Neural cell (in vitro differentiated cells): ENCODE measurements around the gene PORCN. TPM values are rescaled to one million over a fixed set of nuclear protein-coding genes. Genes with fewer than 3 reads are reported as not detected.

ENCODE experiments used
- H2AFZ ChIP-seq: fragments of 200-600, 300-800 bp; sonication (generic), shearing (Covaris generic); 2 replicates; pipeline ENCODE4 v1.6.0; 2014; ENCODE audit warnings: low read depth, mild to moderate bottlenecking, antibody characterized with exemption, low read length, moderate library complexity
- H3F3A ChIP-seq: fragments of 200-600 bp; shearing (Covaris generic); 2 replicates; pipeline ENCODE4 v1.6.1; 2016; ENCODE audit warnings: mild to moderate bottlenecking, moderate library complexity, mixed read lengths, antibody characterized with exemption, low read length; ENCODE audit not compliant: insufficient read depth, poor library complexity, severe bottlenecking
- H3K27ac ChIP-seq: fragments of 200-600, 300-800 bp; sonication (generic), shearing (Covaris generic); 2 replicates; pipeline ENCODE4 v1.5.1; 2014; ENCODE audit warnings: mild to moderate bottlenecking, low read length, moderate library complexity
- H3K27me3 ChIP-seq: fragments of 300-800, 200-600 bp; sonication (generic), shearing (Covaris generic); 2 replicates; pipeline ENCODE4 v1.6.0; 2014; ENCODE audit warnings: mild to moderate bottlenecking, low read depth, low read length, moderate library complexity; ENCODE audit not compliant: insufficient read depth
- H3K36me3 ChIP-seq: fragments of 300-800, 200-600 bp; sonication (generic), shearing (Covaris generic); 2 replicates; pipeline ENCODE4 v1.5.1; 2014; ENCODE audit warnings: mild to moderate bottlenecking, antibody characterized with exemption, low read length, moderate library complexity; ENCODE audit not compliant: insufficient read depth
- H3K4me2 ChIP-seq: fragments of 300-800, 200-600 bp; sonication (generic), shearing (Covaris generic); 2 replicates; pipeline ENCODE4 v1.6.0; 2014; ENCODE audit warnings: mild to moderate bottlenecking, low read length
- H3K4me3 ChIP-seq: fragments of 300-800, 200-600 bp; sonication (generic), shearing (Covaris generic); 2 replicates; pipeline ENCODE4 v1.5.1; 2014; ENCODE audit warnings: mild to moderate bottlenecking, low read length, moderate library complexity
- H3K79me2 ChIP-seq: fragments of 200-600 bp; shearing (Covaris generic); replicated peaks from 2 replicates; pipeline ENCODE4 v1.6.0; 2014; ENCODE audit warnings: mild to moderate bottlenecking, low read length, moderate library complexity; ENCODE audit not compliant: insufficient read depth
- H3K9ac ChIP-seq: fragments of 300-800, 200-600 bp; sonication (generic), shearing (Covaris generic); 2 replicates; pipeline ENCODE4 v1.6.1; 2016; ENCODE audit warnings: mild to moderate bottlenecking, low read length, mixed read lengths
- H3K9me2 ChIP-seq: fragments of 200-600 bp; shearing (Covaris generic); 2 replicates; pipeline ENCODE4 v1.6.1; 2016; ENCODE audit warnings: mild to moderate bottlenecking, low read length, mixed read lengths; ENCODE audit not compliant: insufficient read depth
- H3K9me3 ChIP-seq: fragments of 200-600, 300-800 bp; sonication (generic), shearing (Covaris generic); 2 replicates; pipeline ENCODE4 v1.6.1; 2016; ENCODE audit warnings: mild to moderate bottlenecking, mixed run types, low read length, moderate library complexity, mixed read lengths
- H4K20me1 ChIP-seq: fragments of 200-600 bp; shearing (Covaris generic); 2 replicates; pipeline ENCODE4 v1.6.1; 2016; ENCODE audit warnings: mild to moderate bottlenecking, mixed run types; ENCODE audit not compliant: insufficient read depth
- CTCF ChIP-seq: fragments of 450-650 bp; IDR thresholded peaks from 2 replicates; pipeline ENCODE4 v1.5.1; 2014; ENCODE audit warnings: antibody characterized with exemption, mild to moderate bottlenecking, moderate library complexity; ENCODE audit not compliant: poor library complexity, severe bottlenecking
- EP300 ChIP-seq: fragments of 450-650 bp; conservative IDR thresholded peaks from 2 replicates; pipeline ENCODE4 v1.6.1; 2014; ENCODE audit warnings: antibody characterized with exemption, mild to moderate bottlenecking, moderate library complexity; ENCODE audit not compliant: poor library complexity, severe bottlenecking
- EZH2 ChIP-seq: fragments of 200-600, 300-800 bp; shearing (Covaris generic), sonication (generic); IDR thresholded peaks from 2 replicates; pipeline ENCODE4 v1.6.1; 2014; ENCODE audit warnings: antibody characterized with exemption, low read length, borderline replicate concordance, mild to moderate bottlenecking; ENCODE audit not compliant: insufficient read depth, poor library complexity, severe bottlenecking
- MXI1 ChIP-seq: fragments of 450-650 bp; conservative IDR thresholded peaks from 2 replicates; pipeline ENCODE4 v1.6.1; 2014; ENCODE audit warnings: antibody characterized with exemption, mild to moderate bottlenecking; ENCODE audit not compliant: poor library complexity, severe bottlenecking
- POLR2AphosphoS5 ChIP-seq: IDR thresholded peaks from 2 replicates; pipeline ENCODE4 v1.6.1; 2012
- RAD21 ChIP-seq: fragments of 450-650 bp; conservative IDR thresholded peaks from 2 replicates; pipeline ENCODE4 v1.6.1; 2014; ENCODE audit warnings: antibody characterized with exemption, mild to moderate bottlenecking, moderate library complexity
- REST ChIP-seq: IDR thresholded peaks from 2 replicates; pipeline ENCODE4 v1.6.1; 2012; ENCODE audit warnings: borderline replicate concordance
- SMC3 ChIP-seq: fragments of 450-650 bp; conservative IDR thresholded peaks from 2 replicates; pipeline ENCODE4 v1.6.1; 2014; ENCODE audit warnings: antibody characterized with exemption, mild to moderate bottlenecking, moderate library complexity; ENCODE audit not compliant: poor library complexity
- TAF1 ChIP-seq: IDR thresholded peaks from 2 replicates; pipeline ENCODE4 v1.6.1; 2012; ENCODE audit warnings: low read depth
- polyA plus RNA-seq: library from polyadenylated mRNA; depleted of rRNA; stranded (reverse); fragments of >200 nt; gene quantifications from 2 replicates; pipeline ENCODE4 v1.2.3, GENCODE V29; 2014

PORCN gene
- polyA plus RNA-seq, 1 donor from 2014 or later: 29.8 TPM

- H3K79me2 ChIP-seq: peaks cover 6% of the 10 kb centered on the region
- no peak overlapping the region for H2AFZ ChIP-seq
- H4K20me1 ChIP-seq: no peaks in the 10 kb centered on the region
- no peak for TF ChIP-seq REST
- TF ChIP-seq POLR2AphosphoS5: no peak
- TF ChIP-seq RAD21: no peak
- TF ChIP-seq EZH2: no peak
- TF ChIP-seq SMC3: no peak
- no peak for TF ChIP-seq TAF1
- no peak for TF ChIP-seq MXI1
- TF ChIP-seq CTCF: no peak
- TF ChIP-seq EP300: no peak
- no peak overlapping the region for H3K4me2 ChIP-seq
- H3K27me3 ChIP-seq: no peaks in the 10 kb centered on the region
- H3F3A ChIP-seq: no peaks in the 10 kb centered on the region
- H3K4me3 ChIP-seq: no peak overlapping the region
- H3K9me3 ChIP-seq: no peaks in the 10 kb centered on the region
- peak overlapping the region; percentile 85 for H3K27ac ChIP-seq
- no peaks in the 10 kb centered on the region for H3K9me2 ChIP-seq
- no peak overlapping the region for H3K9ac ChIP-seq
- H3K36me3 ChIP-seq: no peaks in the 10 kb centered on the region
Observed at GRCh38 chrX:48520455-48520854, 11.7 kb downstream of the PORCN start.

- H4K20me1 ChIP-seq: no peaks in the 10 kb centered on the region
- peak overlapping the region; percentile 85 for H3K27ac ChIP-seq
- peak overlapping the region; percentile 78 for H3K4me3 ChIP-seq
- no peaks in the 10 kb centered on the region for H3K9me3 ChIP-seq
- no peaks in the 10 kb centered on the region for H3F3A ChIP-seq
- H3K4me2 ChIP-seq: no peak overlapping the region
- H3K27me3 ChIP-seq: no peaks in the 10 kb centered on the region
- TF ChIP-seq EP300 (no peak), REST (no peak), POLR2AphosphoS5 (no peak)
- H3K79me2 ChIP-seq: peaks cover 6% of the 10 kb centered on the region
- H2AFZ ChIP-seq: no peak overlapping the region
- no peaks in the 10 kb centered on the region for H3K36me3 ChIP-seq
- peak overlapping the region; percentile 66 for H3K9ac ChIP-seq
- no peaks in the 10 kb centered on the region for H3K9me2 ChIP-seq
Observed at GRCh38 chrX:48520976-48521352, 12.2 kb downstream of the PORCN start.
